Lung (tissue), 12 donors: ENCODE data around the gene USP47. TPM values are rescaled to one million over a fixed set of nuclear protein-coding genes. Genes with fewer than 3 reads are reported as not detected.
A peak's percentile ranks its signal among the peaks of the same experiment; 100 is the strongest.

Experiments used
- ATAC-seq: fragments of 200-7000 bp; cut with Tn5 transposase; one replicate; pipeline ENCODE4 v1.9.1; 2020; ENCODE audit warnings: moderate number of reproducible peaks; ENCODE audit not compliant: insufficient read depth, low FRiP score
- DNase-seq, 3 donors: peaks; one replicate each; pipeline ENCODE4 v3.0.0-alpha.2; 2013 to 2017
- H3K27ac ChIP-seq, 2 donors: one replicate each; pipeline ENCODE4 v1.5.1; 2013; ENCODE audit warnings: mild to moderate bottlenecking in 2 of 2, moderate library complexity in 2 of 2, control low read depth in 1 of 2, inconsistent platforms in 1 of 2, low read depth in 1 of 2, low read length in 1 of 2
- H3K27me3 ChIP-seq, 3 donors: one replicate each; pipeline ENCODE4 v1.5.1; 2013; ENCODE audit warnings: low read length in 2 of 3; ENCODE audit not compliant: control insufficient read depth in 3 of 3, insufficient read depth in 3 of 3
- H3K36me3 ChIP-seq, 4 donors: one replicate each; pipeline ENCODE4 v1.5.1; 2013; ENCODE audit warnings: low read length in 4 of 4, mild to moderate bottlenecking in 1 of 4, moderate library complexity in 1 of 4; ENCODE audit not compliant: control insufficient read depth in 4 of 4, insufficient read depth in 4 of 4
- H3K4me1 ChIP-seq, 5 donors: one replicate each; pipeline ENCODE4 v1.5.1; 2013; ENCODE audit warnings: low read length in 5 of 5, mild to moderate bottlenecking in 2 of 5, moderate library complexity in 1 of 5; ENCODE audit not compliant: control insufficient read depth in 5 of 5, insufficient read depth in 5 of 5
- H3K4me3 ChIP-seq: one replicate; pipeline ENCODE4 v1.5.1; 2013; ENCODE audit warnings: mild to moderate bottlenecking, control low read depth, moderate library complexity
- H3K9ac ChIP-seq, 2 donors: one replicate each; pipeline ENCODE4 v1.5.1; 2013; ENCODE audit warnings: low read length in 2 of 2, control low read depth in 1 of 2; ENCODE audit not compliant: insufficient read depth in 1 of 2
- H3K9me3 ChIP-seq, 4 donors: one replicate each; pipeline ENCODE4 v1.5.1; 2013; ENCODE audit warnings: low read length in 3 of 4, mild to moderate bottlenecking in 1 of 4, moderate library complexity in 1 of 4; ENCODE audit not compliant: control insufficient read depth in 4 of 4, insufficient read depth in 3 of 4
- WGBS, 2 donors: extraction: QIAGEN DNeasy Blood & Tissue Kit; methylation state at CpG; one replicate each; pipeline ENCODE4 v1.1.7; 2013; 5-methylcytosine and 5-hydroxymethylcytosine counted together
- polyA plus RNA-seq, 2 donors: library from polyadenylated mRNA; stranded (reverse); fragments of 200-250 nt; gene quantifications; one replicate each; pipeline ENCODE4 v1.2.1, GENCODE V29; 2013
- total RNA-seq, 2 donors: library from RNA; depleted of rRNA in 1 of 2; stranded (reverse); fragments of >200 nt in 1 of 2; gene quantifications; one replicate each; pipeline ENCODE4 v1.2.1, GENCODE V29; 2014 to 2021
- TF ChIP-seq, protein P1 (sequence below): IDR thresholded peaks from 2 replicates; pipeline ENCODE4 v1.5.1; 2012; ENCODE audit warnings: mild to moderate bottlenecking; ENCODE audit errors: control extremely low read depth, extremely low read depth
- donor health status: control.
- donor health status: control.
- donor health status: Bipolar disorder and iron deficiency.
- donor health status: healthy.
- donor health status: DM: yes; HTN: yes; CAD: no.

Gene USP47
- total and polyA plus RNA-seq, 4 donors: 20.4 to 183 (median 31.9) TPM

DNA sequence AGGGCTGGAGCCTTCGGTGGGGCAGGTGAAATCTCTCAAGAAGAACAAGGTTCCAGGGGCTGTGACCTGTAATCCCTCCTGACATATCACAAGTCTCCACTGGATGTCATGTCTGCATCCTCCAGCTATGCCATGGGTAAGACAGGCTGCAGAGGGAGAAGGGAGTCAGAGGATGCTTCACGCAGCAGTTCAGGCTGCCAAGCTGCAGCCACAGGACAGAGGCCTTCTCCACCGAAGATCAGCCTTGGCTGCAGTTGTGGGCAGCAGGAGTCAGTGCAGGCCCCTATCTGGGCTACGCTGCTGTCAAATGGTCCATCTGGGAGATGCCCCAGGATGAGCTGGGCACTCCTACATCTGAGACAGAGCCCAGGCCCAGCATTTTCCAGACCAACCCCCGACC, 141.7 kb downstream of the USP47 start:
- Histone ChIP-seq H3K27me3 (no peaks in the 10 kb centered on the region), H3K9me3 (peaks cover 0 to 2% (median 0%) of the 10 kb centered on the region in 4 donors), H3K27ac (no peak overlapping the region), H3K4me3 (no peak overlapping the region), H3K4me1 (peaks cover 10 to 36% (median 27%) of the 10 kb centered on the region in 5 donors), H3K9ac (no peak overlapping the region), H3K36me3 (peaks cover 0 to 43% (median 9%) of the 10 kb centered on the region in 4 donors)
- TF ChIP-seq, protein P1, sequence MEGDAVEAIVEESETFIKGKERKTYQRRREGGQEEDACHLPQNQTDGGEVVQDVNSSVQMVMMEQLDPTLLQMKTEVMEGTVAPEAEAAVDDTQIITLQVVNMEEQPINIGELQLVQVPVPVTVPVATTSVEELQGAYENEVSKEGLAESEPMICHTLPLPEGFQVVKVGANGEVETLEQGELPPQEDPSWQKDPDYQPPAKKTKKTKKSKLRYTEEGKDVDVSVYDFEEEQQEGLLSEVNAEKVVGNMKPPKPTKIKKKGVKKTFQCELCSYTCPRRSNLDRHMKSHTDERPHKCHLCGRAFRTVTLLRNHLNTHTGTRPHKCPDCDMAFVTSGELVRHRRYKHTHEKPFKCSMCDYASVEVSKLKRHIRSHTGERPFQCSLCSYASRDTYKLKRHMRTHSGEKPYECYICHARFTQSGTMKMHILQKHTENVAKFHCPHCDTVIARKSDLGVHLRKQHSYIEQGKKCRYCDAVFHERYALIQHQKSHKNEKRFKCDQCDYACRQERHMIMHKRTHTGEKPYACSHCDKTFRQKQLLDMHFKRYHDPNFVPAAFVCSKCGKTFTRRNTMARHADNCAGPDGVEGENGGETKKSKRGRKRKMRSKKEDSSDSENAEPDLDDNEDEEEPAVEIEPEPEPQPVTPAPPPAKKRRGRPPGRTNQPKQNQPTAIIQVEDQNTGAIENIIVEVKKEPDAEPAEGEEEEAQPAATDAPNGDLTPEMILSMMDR: no peak
- no peak for ATAC-seq
- DNase-seq: no peak
- 75 to 92% methylated on average over 5 of the region's 5 CpGs for WGBS, 2 donors

DNA sequence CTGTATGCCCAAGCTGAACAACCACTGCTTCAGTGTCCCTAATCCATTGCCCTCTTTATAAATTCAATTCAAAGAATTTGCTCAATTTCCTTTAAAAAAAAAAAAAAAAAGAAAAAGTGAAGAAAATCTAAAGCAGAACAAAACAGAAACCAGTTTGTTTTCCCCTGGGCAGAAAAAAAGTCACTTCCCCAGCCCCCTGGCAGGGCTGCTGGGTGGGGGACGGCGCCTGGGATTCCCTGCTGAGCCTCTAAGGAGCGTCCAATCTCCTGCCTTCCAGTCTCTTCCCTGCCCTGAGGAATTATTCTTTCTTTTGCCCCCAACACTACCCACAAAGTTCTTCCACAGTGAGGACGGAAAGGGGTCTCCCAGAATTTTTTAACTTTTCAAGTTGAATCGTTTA, 142.8 kb downstream of the USP47 start:
- H3K4me3 ChIP-seq: no peak overlapping the region
- DNase-seq (no peak), ATAC-seq (no peak)
- 55 to 59% methylated on average over 5 of the region's 5 CpGs for WGBS, 2 donors
- peaks cover 0 to 29% (median 19%) of the 10 kb centered on the region in 5 donors for H3K4me1 ChIP-seq
- TF ChIP-seq, protein P1: no peak
- no peaks in the 10 kb centered on the region for H3K27me3 ChIP-seq
- peaks cover 0 to 45% (median 9%) of the 10 kb centered on the region in 4 donors for H3K36me3 ChIP-seq
- no peak overlapping the region for H3K9ac ChIP-seq
- peaks cover 0 to 2% (median 0%) of the 10 kb centered on the region in 4 donors for H3K9me3 ChIP-seq
- no peak overlapping the region for H3K27ac ChIP-seq

DNA sequence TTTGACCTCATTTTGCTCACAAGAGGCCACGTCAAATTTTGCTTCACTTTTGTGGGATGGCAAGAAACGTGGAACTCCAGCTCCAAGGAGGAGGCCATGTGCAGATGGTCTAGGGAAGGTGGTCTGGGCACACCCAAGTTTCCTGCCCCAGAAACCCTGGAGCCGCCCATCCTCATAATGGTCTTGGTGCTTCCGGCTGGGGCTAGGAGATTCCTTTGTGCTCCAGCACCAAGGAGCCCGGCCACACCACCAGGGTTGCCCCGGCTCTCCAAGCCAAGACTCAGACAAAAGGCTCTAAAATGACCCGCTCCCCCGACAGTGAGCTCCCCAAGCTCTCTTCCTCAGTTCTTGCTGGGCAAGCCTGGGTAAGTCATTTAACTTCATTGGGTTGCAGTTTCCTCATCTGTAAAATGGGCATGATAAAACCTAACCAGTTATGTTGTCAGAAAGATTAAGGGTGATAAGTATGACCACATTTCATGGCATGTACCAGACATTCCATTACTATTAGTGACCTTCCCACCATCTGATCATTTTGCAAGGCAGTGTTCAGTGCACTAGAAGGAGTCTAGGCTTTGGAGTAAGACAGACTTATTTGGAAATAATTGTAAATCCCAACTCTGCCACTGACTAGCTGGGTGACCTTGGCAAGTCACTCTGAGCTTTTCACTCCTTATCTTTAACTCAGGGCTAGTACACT, 143.4 kb downstream of the USP47 start:
- TF ChIP-seq, protein P1: no peak
- Histone ChIP-seq H3K4me1 (peaks cover 0 to 26% (median 15%) of the 10 kb centered on the region in 5 donors), H3K4me3 (no peak overlapping the region), H3K36me3 (peaks cover 0 to 45% (median 12%) of the 10 kb centered on the region in 4 donors), H3K9ac (no peak overlapping the region), H3K27ac (peak overlapping the region in 1 of 2 donors; percentile 34), H3K9me3 (peaks cover 0 to 2% (median 0%) of the 10 kb centered on the region in 4 donors), H3K27me3 (no peaks in the 10 kb centered on the region)
- 88 to 90% methylated on average over 8 of the region's 8 CpGs for WGBS, 2 donors
- ATAC-seq (no peak), DNase-seq (no peak)
